Testis (tissue), 2 donors: ENCODE measurements around the gene C9orf50.

ENCODE experiments used
- CTCF ChIP-seq, 3 experiments: fragments of 450-650 bp in 2 of 3; fragments of 200-600 bp in 1 of 3; sonication (generic) in 1 of 3; IDR thresholded peaks; one replicate each; pipeline ENCODE4 v1.5.1; 2016 to 2019; ENCODE audit warnings: antibody characterized with exemption in 3 of 3, mild to moderate bottlenecking in 2 of 3, moderate library complexity in 1 of 3
- POLR2A ChIP-seq: fragments of 450-650 bp; IDR thresholded peaks from one replicate; pipeline ENCODE4 v1.6.1; 2017; ENCODE audit warnings: antibody characterized with exemption, mild to moderate bottlenecking, moderate library complexity

DNA sequence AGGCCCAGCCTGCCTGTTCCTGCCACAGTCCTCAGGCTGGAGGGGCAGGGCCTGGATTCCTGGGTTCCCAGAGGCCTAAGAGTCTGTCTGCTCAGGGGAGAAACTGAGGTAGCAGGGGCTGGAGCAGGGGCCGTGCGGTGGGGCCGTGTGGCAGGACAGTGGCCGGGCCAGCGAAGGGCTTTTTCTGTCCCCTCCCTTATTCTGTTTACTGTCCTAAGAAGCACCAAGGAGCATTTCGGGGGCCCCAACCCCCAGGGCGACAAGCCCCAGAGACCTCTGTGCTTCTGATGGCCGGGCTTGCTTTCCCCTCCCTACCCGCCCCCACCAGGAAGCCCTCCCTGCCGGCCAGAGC is 27.8 kb upstream of the C9orf50 start:
- TF ChIP-seq CTCF (IDR thresholded peaks at IDR 0.05) (no peak), POLR2A (no peak)
